ENCODE results near the gene PAXX. TPM values are rescaled to one million over a fixed set of nuclear protein-coding genes. Genes with fewer than 3 reads are reported as not detected.

PAXX gene
- total and polyA plus RNA-seq, 4 donors, result 27.8 to 192 (median 41.0) TPM

DNA sequence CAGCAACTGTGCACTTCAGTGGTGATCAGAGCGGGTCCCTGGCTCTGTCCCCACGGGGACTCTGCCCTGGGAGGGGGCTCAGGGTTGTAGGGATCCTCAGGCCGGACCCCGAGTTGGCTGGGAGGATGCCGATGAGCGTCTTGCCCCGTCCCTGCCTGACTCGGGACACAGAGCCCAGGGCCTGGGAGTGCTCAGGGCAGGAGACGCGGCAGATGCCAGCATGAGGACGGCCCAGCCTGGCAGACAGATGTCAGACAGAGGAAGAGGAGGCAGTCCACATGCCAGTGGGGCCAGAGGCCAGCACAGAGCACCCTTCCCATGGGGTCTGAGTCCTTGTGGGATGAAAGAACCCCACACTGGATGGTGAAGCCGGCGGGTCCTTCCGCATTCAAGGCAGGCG, 28.9 kb upstream of the PAXX start:
- no peak overlapping the region for H3K27ac ChIP-seq (ENCODE audit: low read depth in 1 of 2, low read length in 2 of 2)
- H3K36me3 ChIP-seq (ENCODE audit: control insufficient read depth in 1 of 2, insufficient read depth in 2 of 2, low read length in 1 of 2), result no peaks in the 10 kb centered on the region
- intact Hi-C loops (cut with DNase I), result no loop called here
- no peak overlapping the region for H3K4me3 ChIP-seq (ENCODE audit: low read length in 2 of 2)
- H3K4me1 ChIP-seq (ENCODE audit: control insufficient read depth in 1 of 2, insufficient read depth in 2 of 2, low read length in 2 of 2), result no peaks in the 10 kb centered on the region
- H3K9me3 ChIP-seq (ENCODE audit: control insufficient read depth, low read length), result no peaks in the 10 kb centered on the region
- 50 to 65% methylated on average over 15 of the region's 15 CpGs for WGBS, 2 donors
- DNase-seq (no peak), ATAC-seq (ENCODE audit: low FRiP score) (no peak)
- H3K27me3 ChIP-seq (ENCODE audit: control insufficient read depth in 1 of 2, insufficient read depth in 2 of 2, low read length in 1 of 2), result no peaks in the 10 kb centered on the region

- DNase-seq (no peak), ATAC-seq (ENCODE audit: low FRiP score) (no peak)
- intact Hi-C loops (cut with DNase I), result no loop called here
- Histone ChIP-seq H3K9me3 (ENCODE audit: control insufficient read depth, low read length) (no peaks in the 10 kb centered on the region), H3K4me3 (ENCODE audit: low read length in 2 of 2) (no peak overlapping the region), H3K27me3 (ENCODE audit: control insufficient read depth in 1 of 2, insufficient read depth in 2 of 2, low read length in 1 of 2) (no peaks in the 10 kb centered on the region), H3K27ac (ENCODE audit: low read depth in 1 of 2, low read length in 2 of 2) (no peak overlapping the region), H3K4me1 (ENCODE audit: control insufficient read depth in 1 of 2, insufficient read depth in 2 of 2, low read length in 2 of 2) (no peaks in the 10 kb centered on the region), H3K36me3 (ENCODE audit: control insufficient read depth in 1 of 2, insufficient read depth in 2 of 2, low read length in 1 of 2) (no peaks in the 10 kb centered on the region)
- 83 to 89% methylated on average over 11 to 12 of the region's 12 CpGs for WGBS, 2 donors
These were observed 28.5 kb upstream of the PAXX start for GRCh38 chr9:136963751-136964150.

DNA sequence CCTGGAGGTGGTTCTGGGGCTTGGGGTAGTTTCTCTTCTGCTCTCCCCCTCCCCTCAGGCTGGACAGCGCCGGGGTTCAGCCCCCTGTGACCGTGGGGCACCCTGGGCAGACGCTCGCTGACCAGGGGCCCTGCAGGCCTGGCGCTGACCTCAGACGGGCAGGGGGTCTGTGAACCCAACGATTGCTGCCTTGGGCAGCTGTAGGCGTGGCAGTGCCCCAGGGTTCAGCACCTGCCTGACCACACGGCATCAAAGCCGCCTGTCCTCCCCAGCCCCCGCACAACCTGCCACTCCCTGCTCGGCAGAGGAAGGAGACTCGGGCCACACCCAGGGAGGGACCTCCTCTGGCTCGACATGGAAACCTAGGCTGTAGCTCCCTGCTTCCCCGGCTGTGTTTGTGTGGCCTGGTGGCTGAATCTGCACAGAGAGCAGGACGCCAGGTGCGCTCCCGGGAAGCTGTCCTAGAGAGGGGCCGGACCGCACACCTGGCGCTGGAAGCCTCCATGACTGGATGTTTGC, 28.0 kb upstream of the PAXX start:
- Histone ChIP-seq H3K27ac (ENCODE audit: low read depth in 1 of 2, low read length in 2 of 2) (no peak overlapping the region), H3K27me3 (ENCODE audit: control insufficient read depth in 1 of 2, insufficient read depth in 2 of 2, low read length in 1 of 2) (no peaks in the 10 kb centered on the region), H3K9me3 (ENCODE audit: control insufficient read depth, low read length) (no peaks in the 10 kb centered on the region), H3K4me1 (ENCODE audit: control insufficient read depth in 1 of 2, insufficient read depth in 2 of 2, low read length in 2 of 2) (no peaks in the 10 kb centered on the region), H3K36me3 (ENCODE audit: control insufficient read depth in 1 of 2, insufficient read depth in 2 of 2, low read length in 1 of 2) (no peaks in the 10 kb centered on the region), H3K4me3 (ENCODE audit: low read length in 2 of 2) (no peak overlapping the region)
- WGBS, 2 donors, result 86 to 88% methylated on average over 20 to 22 of the region's 22 CpGs
- DNase-seq (no peak), ATAC-seq (ENCODE audit: low FRiP score) (no peak)
- intact Hi-C loops (cut with DNase I), result no loop called here

GRCh38 chr9:136964833-136965422, 27.3 kb upstream of the PAXX start:
- WGBS, 2 donors, result 91% methylated on average over 26 of the region's 26 CpGs
- H3K9me3 ChIP-seq (ENCODE audit: control insufficient read depth, low read length), result no peaks in the 10 kb centered on the region
- no peaks in the 10 kb centered on the region for H3K27me3 ChIP-seq (ENCODE audit: control insufficient read depth in 1 of 2, insufficient read depth in 2 of 2, low read length in 1 of 2)
- H3K36me3 ChIP-seq (ENCODE audit: control insufficient read depth in 1 of 2, insufficient read depth in 2 of 2, low read length in 1 of 2), result no peaks in the 10 kb centered on the region
- H3K4me1 ChIP-seq (ENCODE audit: control insufficient read depth in 1 of 2, insufficient read depth in 2 of 2, low read length in 2 of 2), result no peaks in the 10 kb centered on the region
- intact Hi-C loops (cut with DNase I), result no loop called here
- H3K27ac ChIP-seq (ENCODE audit: low read depth in 1 of 2, low read length in 2 of 2), result no peak overlapping the region
- DNase-seq, result no peak
- no peak overlapping the region for H3K4me3 ChIP-seq (ENCODE audit: low read length in 2 of 2)
- ATAC-seq (ENCODE audit: low FRiP score), result no peak

DNA sequence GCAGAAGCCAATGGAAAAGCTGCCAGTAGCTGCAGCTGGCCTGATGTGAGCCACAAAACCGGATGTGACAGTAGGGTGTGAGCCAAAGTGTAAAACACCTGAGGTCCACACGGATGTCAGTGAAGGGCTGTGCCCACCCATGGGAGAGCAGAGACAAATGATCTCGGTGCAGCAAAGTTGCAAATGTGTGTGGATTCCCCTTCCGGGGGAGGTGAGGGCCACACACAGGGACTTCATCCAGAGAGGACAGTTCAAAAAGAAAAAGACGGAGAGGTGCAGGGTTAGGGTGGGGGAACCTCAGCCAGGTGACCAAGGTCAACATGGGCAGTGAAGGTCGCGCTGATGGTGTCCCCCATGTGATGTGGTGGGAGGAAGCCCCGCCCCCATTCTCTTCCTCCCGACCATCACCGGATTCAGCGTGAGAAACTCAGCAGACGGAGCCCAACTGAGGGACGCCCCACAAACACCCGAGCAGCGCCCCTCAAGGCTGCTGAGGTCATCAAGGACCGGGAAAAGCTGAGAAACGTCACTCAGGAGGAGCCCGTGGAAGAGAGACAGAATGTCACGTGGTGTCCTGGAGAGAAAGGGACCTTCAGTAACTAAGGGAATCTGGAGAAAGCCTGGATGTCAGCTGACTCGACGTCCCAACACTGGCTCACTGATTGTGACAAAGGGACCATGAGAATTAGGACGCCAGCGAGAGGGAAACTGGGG, 26.3 kb upstream of the PAXX start:
- DNase-seq (no peak), ATAC-seq (ENCODE audit: low FRiP score) (no peak)
- whole genome bisulfite sequencing, 2 donors, result 30 to 31% methylated on average over 23 of the region's 23 CpGs
- Histone ChIP-seq H3K4me1 (ENCODE audit: control insufficient read depth in 1 of 2, insufficient read depth in 2 of 2, low read length in 2 of 2) (no peaks in the 10 kb centered on the region), H3K27ac (ENCODE audit: low read depth in 1 of 2, low read length in 2 of 2) (no peak overlapping the region), H3K27me3 (ENCODE audit: control insufficient read depth in 1 of 2, insufficient read depth in 2 of 2, low read length in 1 of 2) (no peaks in the 10 kb centered on the region), H3K9me3 (ENCODE audit: control insufficient read depth, low read length) (no peaks in the 10 kb centered on the region), H3K36me3 (ENCODE audit: control insufficient read depth in 1 of 2, insufficient read depth in 2 of 2, low read length in 1 of 2) (no peaks in the 10 kb centered on the region), H3K4me3 (ENCODE audit: low read length in 2 of 2) (no peak overlapping the region)
- intact Hi-C loops (cut with DNase I), result no loop called here

DNA sequence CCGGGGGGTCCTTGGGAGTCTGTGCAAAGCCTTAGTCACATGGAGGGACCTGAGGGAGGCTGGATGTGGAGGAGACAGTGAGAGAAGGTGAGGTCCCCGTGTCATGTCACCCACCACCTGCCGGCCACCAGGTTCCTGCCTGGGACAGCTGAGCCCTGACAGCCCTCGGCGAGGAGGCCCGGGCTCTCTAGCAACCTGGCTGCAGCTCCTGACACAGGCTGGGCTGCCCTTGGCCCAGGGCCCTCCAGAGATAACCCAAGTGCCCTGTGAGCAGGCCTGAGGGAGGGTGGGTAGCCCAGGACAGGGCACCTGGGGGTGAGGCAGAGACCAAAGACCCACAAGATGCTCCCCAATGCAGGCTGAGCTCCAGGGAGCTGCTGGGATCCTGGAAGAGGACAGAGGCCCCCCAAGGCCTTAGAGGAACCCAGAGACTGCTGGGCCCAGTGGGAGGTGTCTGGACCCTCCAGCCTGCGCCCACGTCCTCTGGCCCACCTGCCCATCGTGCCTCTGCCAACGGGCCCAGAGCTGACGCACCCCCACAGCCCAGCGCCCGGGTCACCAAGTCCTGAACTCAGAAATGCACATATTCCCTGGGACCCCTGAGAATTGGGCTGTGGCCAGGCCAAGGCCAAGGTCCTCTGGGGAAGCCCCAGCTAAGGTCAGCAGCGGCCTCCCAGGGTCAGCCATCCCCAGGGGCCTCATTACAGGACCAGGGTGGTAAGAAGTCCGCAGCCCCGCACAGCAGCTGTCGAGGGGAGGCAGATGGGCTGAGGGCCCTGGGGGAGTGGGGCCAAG, 23.7 kb upstream of the PAXX start:
- Histone ChIP-seq H3K36me3 (ENCODE audit: control insufficient read depth in 1 of 2, insufficient read depth in 2 of 2, low read length in 1 of 2) (no peaks in the 10 kb centered on the region), H3K27me3 (ENCODE audit: control insufficient read depth in 1 of 2, insufficient read depth in 2 of 2, low read length in 1 of 2) (no peaks in the 10 kb centered on the region), H3K9me3 (ENCODE audit: control insufficient read depth, low read length) (no peaks in the 10 kb centered on the region), H3K4me1 (ENCODE audit: control insufficient read depth in 1 of 2, insufficient read depth in 2 of 2, low read length in 2 of 2) (no peaks in the 10 kb centered on the region), H3K27ac (ENCODE audit: low read depth in 1 of 2, low read length in 2 of 2) (no peak overlapping the region), H3K4me3 (ENCODE audit: low read length in 2 of 2) (no peak overlapping the region)
- ATAC-seq (ENCODE audit: low FRiP score), result no peak
- no peak for DNase-seq
- intact Hi-C loops (cut with DNase I), result no loop called here
- WGBS, 2 donors, result 84 to 86% methylated on average over 17 of the region's 17 CpGs

DNA sequence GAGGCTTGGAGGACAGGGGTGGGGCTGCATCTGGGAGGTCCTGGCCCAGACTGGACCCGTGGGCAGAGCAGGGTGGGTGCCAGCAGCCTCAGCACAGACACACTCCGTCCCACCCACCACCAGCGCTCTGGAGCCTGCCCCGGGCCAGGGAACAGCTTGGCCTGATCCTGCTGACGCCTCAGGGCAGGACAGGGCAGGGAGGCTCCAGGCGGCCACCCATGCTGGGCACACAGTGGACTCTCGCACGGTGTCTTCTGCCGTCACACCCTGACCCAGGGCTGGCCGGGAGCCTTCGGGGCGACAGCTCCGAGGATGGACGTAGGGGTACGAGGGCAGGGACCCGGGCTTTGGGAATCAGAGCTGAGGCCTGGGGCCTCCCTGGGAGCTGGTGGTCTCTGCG, 23.1 kb upstream of the PAXX start:
- no peak overlapping the region for H3K27ac ChIP-seq (ENCODE audit: low read depth in 1 of 2, low read length in 2 of 2)
- ATAC-seq (ENCODE audit: low FRiP score), result no peak
- no peaks in the 10 kb centered on the region for H3K27me3 ChIP-seq (ENCODE audit: control insufficient read depth in 1 of 2, insufficient read depth in 2 of 2, low read length in 1 of 2)
- H3K36me3 ChIP-seq (ENCODE audit: control insufficient read depth in 1 of 2, insufficient read depth in 2 of 2, low read length in 1 of 2), result no peaks in the 10 kb centered on the region
- no peaks in the 10 kb centered on the region for H3K4me1 ChIP-seq (ENCODE audit: control insufficient read depth in 1 of 2, insufficient read depth in 2 of 2, low read length in 2 of 2)
- H3K4me3 ChIP-seq (ENCODE audit: low read length in 2 of 2), result no peak overlapping the region
- intact Hi-C loops (cut with DNase I), result no loop called here
- WGBS, 2 donors, result 86 to 87% methylated on average over 17 of the region's 17 CpGs
- DNase-seq, result no peak
- H3K9me3 ChIP-seq (ENCODE audit: control insufficient read depth, low read length), result no peaks in the 10 kb centered on the region

GRCh38 chr9:136969774-136970173, 22.4 kb upstream of the PAXX start:
- Histone ChIP-seq H3K27ac (ENCODE audit: low read depth in 1 of 2, low read length in 2 of 2) (no peak overlapping the region), H3K4me3 (ENCODE audit: low read length in 2 of 2) (no peak overlapping the region), H3K4me1 (ENCODE audit: control insufficient read depth in 1 of 2, insufficient read depth in 2 of 2, low read length in 2 of 2) (no peaks in the 10 kb centered on the region), H3K9me3 (ENCODE audit: control insufficient read depth, low read length) (no peaks in the 10 kb centered on the region), H3K36me3 (ENCODE audit: control insufficient read depth in 1 of 2, insufficient read depth in 2 of 2, low read length in 1 of 2) (no peaks in the 10 kb centered on the region), H3K27me3 (ENCODE audit: control insufficient read depth in 1 of 2, insufficient read depth in 2 of 2, low read length in 1 of 2) (no peaks in the 10 kb centered on the region)
- 83 to 84% methylated on average over 5 of the region's 5 CpGs for WGBS, 2 donors
- intact Hi-C loops (cut with DNase I), result no loop called here
- no peak for ATAC-seq (ENCODE audit: low FRiP score)
- no peak for DNase-seq
